Stimulated activated CD4-positive, alpha-beta T cell treated with anti-CD3 and anti-CD28 coated beads, TNF-alpha, amount 100 ng/mL, for 24 hours (primary cell): ENCODE data around the gene PICK1.
"Not testable (repeated sequence)": the region's sequence is repeated elsewhere in the genome, so short reads cannot be mapped to it uniquely, and the experiment has no call there.

Experiments used
- DNase-seq, 3 experiments: peaks; one replicate each; pipeline ENCODE4 v3.0.0-alpha.2; 2020; ENCODE audit warnings: low read depth in 3 of 3

The PICK1 gene

GRCh38 chr22:38114484-38115398 is 57.5 kb downstream of the PICK1 start:
- peak; percentile 42 to 76 (median 55) for DNase-seq

- no peak for DNase-seq
These were observed 58.4 kb downstream of the PICK1 start for GRCh38 chr22:38115423-38116205.

DNA sequence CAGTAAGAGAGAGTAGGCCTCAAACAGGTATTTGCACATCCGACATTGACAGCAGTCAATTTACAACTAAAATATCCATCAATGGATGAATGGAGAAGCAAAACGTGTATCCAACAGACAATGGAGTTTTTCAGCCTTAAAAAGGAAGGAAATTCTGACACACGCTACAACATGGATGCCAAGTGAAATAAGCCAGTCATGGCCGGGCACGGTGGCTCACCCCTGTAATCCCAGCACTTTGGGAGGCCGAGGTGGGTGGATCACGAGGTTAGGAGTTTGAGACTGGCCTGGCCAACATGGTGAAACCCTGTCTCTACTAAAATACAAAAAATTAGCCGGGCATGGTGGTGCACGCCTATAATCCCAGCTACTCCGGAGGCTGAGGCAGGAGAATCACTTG is 60.4 kb downstream of the PICK1 start:
- not testable (repeated sequence) for DNase-seq

DNA sequence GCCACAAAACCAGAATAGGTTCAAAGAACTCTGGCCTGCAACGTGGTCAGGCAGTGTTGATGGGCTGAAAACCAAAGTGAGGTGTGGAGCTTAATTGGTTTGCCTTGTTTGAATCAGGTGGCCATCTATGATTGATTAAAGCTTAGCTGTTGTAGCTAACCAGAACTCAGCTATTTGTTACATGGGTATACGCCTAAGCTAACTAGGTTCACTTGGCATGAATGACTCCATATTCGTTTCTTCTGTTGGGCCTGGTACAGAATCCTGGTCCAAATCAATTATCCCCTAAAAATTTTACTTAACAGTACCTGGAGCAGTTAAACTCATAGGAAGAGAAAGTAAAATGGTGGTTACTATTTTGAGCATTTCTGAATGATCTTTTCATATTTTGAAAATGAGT is 61.0 kb downstream of the PICK1 start:
- no peak for DNase-seq

- DNase-seq, result not testable (repeated sequence)
These were observed 61.5 kb downstream of the PICK1 start for GRCh38 chr22:38118747-38119146.

- no peak for DNase-seq
These were observed 63.3 kb downstream of the PICK1 start for GRCh38 chr22:38120359-38121110.

GRCh38 chr22:38122616-38123015 is 65.4 kb downstream of the PICK1 start:
- no peak for DNase-seq

DNA sequence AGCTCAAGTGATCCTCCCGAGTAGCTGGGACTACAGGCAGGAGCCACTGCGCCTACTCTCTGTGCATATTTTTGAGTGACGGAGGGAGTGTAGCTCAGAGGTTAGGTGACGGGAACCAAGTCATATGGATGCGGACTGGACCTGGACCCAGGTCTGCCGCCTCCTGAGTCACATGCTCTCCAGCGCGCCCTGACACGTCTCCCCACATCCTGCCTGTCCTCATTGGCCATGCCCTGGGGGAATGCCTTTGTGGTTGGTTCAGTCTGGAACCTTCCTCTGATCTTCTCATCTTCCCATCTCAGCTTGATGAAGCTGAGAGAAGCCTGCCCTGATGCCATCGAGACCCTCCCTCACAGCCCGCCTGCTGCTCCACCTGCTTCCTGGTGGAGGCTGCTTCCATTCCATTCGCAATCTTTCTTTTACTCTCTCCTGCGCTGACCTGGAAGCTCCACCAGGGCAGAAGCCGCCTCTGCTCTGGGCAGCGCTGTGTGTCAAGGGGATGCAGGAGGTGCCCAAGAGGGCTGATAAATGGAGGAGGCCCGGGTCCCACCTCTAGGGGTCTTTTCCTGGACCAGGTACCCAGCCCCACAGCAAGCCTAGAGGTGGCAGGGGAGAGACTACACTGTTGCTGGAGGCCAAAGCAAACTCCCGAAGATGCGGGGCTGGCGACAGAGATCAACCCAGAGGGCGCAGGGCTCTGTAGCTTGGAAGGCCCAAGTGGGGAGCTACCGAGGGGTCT is 67.2 kb downstream of the PICK1 start:
- no peak for DNase-seq

DNA sequence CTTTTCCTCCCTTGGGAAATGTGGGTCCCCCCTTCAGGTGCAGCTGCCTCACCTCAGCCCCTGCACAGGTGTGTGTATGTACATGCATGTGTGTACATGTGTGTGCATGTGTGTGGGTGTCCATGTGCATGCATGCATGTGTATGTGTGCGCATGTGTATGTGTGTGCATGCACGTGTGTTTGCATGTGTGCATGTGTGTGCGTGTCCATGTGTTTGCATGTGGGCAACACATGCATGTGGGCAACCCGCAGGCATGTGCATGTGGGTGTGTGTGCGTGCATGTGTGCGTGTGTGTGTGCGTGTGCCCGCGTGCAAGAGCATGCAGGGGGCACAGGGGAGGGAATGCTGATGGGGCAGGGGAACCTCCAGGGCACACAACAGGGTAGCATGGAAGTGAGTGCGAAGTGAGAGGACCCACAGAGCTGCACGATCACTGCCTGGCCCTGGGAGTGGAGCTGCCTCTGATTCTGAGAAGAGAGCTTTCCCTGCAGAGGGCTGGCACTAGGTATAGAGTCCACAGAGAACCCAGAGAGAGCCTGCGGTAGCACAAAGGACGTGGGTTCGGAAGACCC is 67.9 kb downstream of the PICK1 start:
- DNase-seq, result no peak
